Stimulated activated naive CD8-positive, alpha-beta T cell treated with anti-CD3 and anti-CD28 coated beads, Interleukin-15, amount 100 ng/mL, for 72 hours (primary cell): Measurements from ENCODE around the gene ACOT7.

Source experiments
- ATAC-seq: fragments of 150-1000 bp; cut with Tn5 transposase; 2 replicates; pipeline ENCODE4 v1.10.0; 2021; ENCODE audit warnings: mild to moderate bottlenecking, moderate library complexity
- DNase-seq, 2 donors: peaks; one replicate each; pipeline ENCODE4 v3.0.0; 2021 to 2022
- H3K27ac Mint-ChIP-seq, 2 donors: one replicate each; pipeline ENCODE4 v1.8.0; 2022; ENCODE audit warnings: mild to moderate bottlenecking in 2 of 2, mixed read lengths in 2 of 2, moderate library complexity in 2 of 2
- H3K27me3 Mint-ChIP-seq: one replicate; pipeline ENCODE4 v1.8.0; 2022; ENCODE audit warnings: mixed read lengths
- H3K4me1 Mint-ChIP-seq: one replicate; pipeline ENCODE4 v1.8.0; 2022; ENCODE audit warnings: mild to moderate bottlenecking, mixed read lengths
- H3K4me3 Mint-ChIP-seq, 2 donors: one replicate each; pipeline ENCODE4 v1.8.0; 2022; ENCODE audit warnings: mild to moderate bottlenecking in 2 of 2, mixed read lengths in 2 of 2, moderate library complexity in 1 of 2
- H3K9me3 Mint-ChIP-seq, 2 donors: one replicate each; pipeline ENCODE4 v1.8.0; 2022; ENCODE audit warnings: mixed read lengths in 2 of 2

Gene ACOT7

GRCh38 chr1:6248161-6248776, 145.3 kb downstream of the ACOT7 start:
- Mint-ChIP-seq H3K4me3 (peak overlapping the region; percentile 12 to 50), H3K27me3 (peaks cover 85% of the 10 kb centered on the region), H3K27ac (no peak overlapping the region), H3K4me1 (peaks cover 23% of the 10 kb centered on the region), H3K9me3 (no peaks in the 10 kb centered on the region)
- DNase-seq (no peak), ATAC-seq (no peak)

GRCh38 chr1:6247651-6248050, 145.9 kb downstream of the ACOT7 start:
- Mint-ChIP-seq H3K9me3 (no peaks in the 10 kb centered on the region), H3K4me3 (no peak overlapping the region), H3K4me1 (peaks cover 23% of the 10 kb centered on the region), H3K27me3 (peaks cover 90% of the 10 kb centered on the region), H3K27ac (no peak overlapping the region)
- ATAC-seq: no peak
- no peak for DNase-seq

GRCh38 chr1:6246497-6247467, 146.8 kb downstream of the ACOT7 start:
- ATAC-seq (peak; percentile 67), DNase-seq (peak; percentile 79 to 80)
- peaks cover 84% of the 10 kb centered on the region for H3K27me3 Mint-ChIP-seq
- peak overlapping the region; percentile 77 to 85 for H3K4me3 Mint-ChIP-seq
- peak overlapping the region in 1 of 2 donors; percentile 14 for H3K27ac Mint-ChIP-seq
- H3K9me3 Mint-ChIP-seq: no peaks in the 10 kb centered on the region
- peaks cover 24% of the 10 kb centered on the region for H3K4me1 Mint-ChIP-seq

- Mint-ChIP-seq H3K4me3 (peak overlapping the region; percentile 77 to 85), H3K27ac (no peak overlapping the region), H3K9me3 (no peaks in the 10 kb centered on the region)
These were observed 147.6 kb downstream of the ACOT7 start for GRCh38 chr1:6245869-6246496.

GRCh38 chr1:6245086-6245868, 148.3 kb downstream of the ACOT7 start:
- DNase-seq: peak; percentile 80 to 85
- Mint-ChIP-seq H3K4me1 (peaks cover 32% of the 10 kb centered on the region), H3K9me3 (no peaks in the 10 kb centered on the region), H3K4me3 (peak overlapping the region in 1 of 2 donors; percentile 35), H3K27me3 (peaks cover 84% of the 10 kb centered on the region), H3K27ac (no peak overlapping the region)
- peak; percentile 74 for ATAC-seq

More at GRCh38 chr1:6245869-6246496, 147.6 kb downstream of the ACOT7 start:
- Mint-ChIP-seq H3K27me3 (peaks cover 84% of the 10 kb centered on the region), H3K4me1 (peaks cover 32% of the 10 kb centered on the region)
- DNase-seq: peak; percentile 54 to 56
- no peak for ATAC-seq

- no peak for DNase-seq
- Mint-ChIP-seq H3K9me3 (no peaks in the 10 kb centered on the region), H3K4me3 (peak overlapping the region in 1 of 2 donors; percentile 6), H3K4me1 (peaks cover 32% of the 10 kb centered on the region), H3K27ac (no peak overlapping the region), H3K27me3 (peaks cover 85% of the 10 kb centered on the region)
- ATAC-seq: no peak
These were observed 149.0 kb downstream of the ACOT7 start for GRCh38 chr1:6244401-6245049.

- no peak within 1 kb of the TSS for H3K27ac Mint-ChIP-seq
- peaks cover 32% of the 10 kb centered on the region for H3K4me1 Mint-ChIP-seq
- ATAC-seq (no peak), DNase-seq (no peak)
- H3K4me3 Mint-ChIP-seq: peak within 1 kb of the TSS in 1 of 2 donors; percentile 6
- H3K27me3 Mint-ChIP-seq: peaks cover 88% of the 10 kb centered on the region
- no peaks in the 10 kb centered on the region for H3K9me3 Mint-ChIP-seq
These were observed 149.6 kb downstream of the ACOT7 start, which contains the start of gene HES3 for GRCh38 chr1:6243993-6244392. TSS of gene HES3 (plus strand) at chr1:6244179. CDS start at chr1:6244366, 187 bp downstream.

- no peak overlapping the region for H3K4me3 Mint-ChIP-seq
- peaks cover 88% of the 10 kb centered on the region for H3K27me3 Mint-ChIP-seq
- DNase-seq (no peak), ATAC-seq (no peak)
- no peaks in the 10 kb centered on the region for H3K9me3 Mint-ChIP-seq
- H3K4me1 Mint-ChIP-seq: peaks cover 29% of the 10 kb centered on the region
- no peak overlapping the region for H3K27ac Mint-ChIP-seq
These were observed 150.3 kb downstream of the ACOT7 start for GRCh38 chr1:6243053-6243834.

GRCh38 chr1:6241887-6242740, 151.5 kb downstream of the ACOT7 start:
- no peak for ATAC-seq
- Mint-ChIP-seq H3K4me3 (peak overlapping the region in 1 of 2 donors; percentile 38), H3K4me1 (peaks cover 27% of the 10 kb centered on the region), H3K9me3 (no peaks in the 10 kb centered on the region), H3K27me3 (peaks cover 85% of the 10 kb centered on the region), H3K27ac (no peak overlapping the region)
- no peak for DNase-seq

- H3K9me3 Mint-ChIP-seq: no peaks in the 10 kb centered on the region
- no peak overlapping the region for H3K27ac Mint-ChIP-seq
- peaks cover 19% of the 10 kb centered on the region for H3K4me1 Mint-ChIP-seq
- peak overlapping the region; percentile 36 to 51 for H3K4me3 Mint-ChIP-seq
- no peak for DNase-seq
- ATAC-seq: no peak
- H3K27me3 Mint-ChIP-seq: peaks cover 77% of the 10 kb centered on the region
These were observed 152.3 kb downstream of the ACOT7 start for GRCh38 chr1:6241107-6241886.

- no peak overlapping the region for H3K27ac Mint-ChIP-seq
- no peak for DNase-seq
- H3K4me3 Mint-ChIP-seq: no peak overlapping the region
These were observed 153.4 kb downstream of the ACOT7 start for GRCh38 chr1:6239950-6240768.

GRCh38 chr1:6239213-6239752, 154.3 kb downstream of the ACOT7 start:
- no peak for DNase-seq

More at GRCh38 chr1:6239950-6240768, 153.4 kb downstream of the ACOT7 start:
- Mint-ChIP-seq H3K4me1 (peaks cover 15% of the 10 kb centered on the region), H3K27me3 (peaks cover 70% of the 10 kb centered on the region), H3K9me3 (no peaks in the 10 kb centered on the region)
- no peak for ATAC-seq

More at GRCh38 chr1:6239213-6239752, 154.3 kb downstream of the ACOT7 start:
- H3K4me1 Mint-ChIP-seq: peaks cover 22% of the 10 kb centered on the region
- no peak overlapping the region for H3K4me3 Mint-ChIP-seq
- H3K27ac Mint-ChIP-seq: no peak overlapping the region
- H3K27me3 Mint-ChIP-seq: peaks cover 62% of the 10 kb centered on the region
- no peak for ATAC-seq
- H3K9me3 Mint-ChIP-seq: no peaks in the 10 kb centered on the region
